Measurements from ENCODE around the gene JARID2. TPM values are rescaled to one million over a fixed set of nuclear protein-coding genes. Genes with fewer than 3 reads are reported as not detected.
"Not testable (repeated sequence)": the region's sequence is repeated elsewhere in the genome, so short reads cannot be mapped to it uniquely, and the experiment has no call there.

The JARID2 gene
- polyA plus RNA-seq, 1 donor = 16.2 TPM

DNA sequence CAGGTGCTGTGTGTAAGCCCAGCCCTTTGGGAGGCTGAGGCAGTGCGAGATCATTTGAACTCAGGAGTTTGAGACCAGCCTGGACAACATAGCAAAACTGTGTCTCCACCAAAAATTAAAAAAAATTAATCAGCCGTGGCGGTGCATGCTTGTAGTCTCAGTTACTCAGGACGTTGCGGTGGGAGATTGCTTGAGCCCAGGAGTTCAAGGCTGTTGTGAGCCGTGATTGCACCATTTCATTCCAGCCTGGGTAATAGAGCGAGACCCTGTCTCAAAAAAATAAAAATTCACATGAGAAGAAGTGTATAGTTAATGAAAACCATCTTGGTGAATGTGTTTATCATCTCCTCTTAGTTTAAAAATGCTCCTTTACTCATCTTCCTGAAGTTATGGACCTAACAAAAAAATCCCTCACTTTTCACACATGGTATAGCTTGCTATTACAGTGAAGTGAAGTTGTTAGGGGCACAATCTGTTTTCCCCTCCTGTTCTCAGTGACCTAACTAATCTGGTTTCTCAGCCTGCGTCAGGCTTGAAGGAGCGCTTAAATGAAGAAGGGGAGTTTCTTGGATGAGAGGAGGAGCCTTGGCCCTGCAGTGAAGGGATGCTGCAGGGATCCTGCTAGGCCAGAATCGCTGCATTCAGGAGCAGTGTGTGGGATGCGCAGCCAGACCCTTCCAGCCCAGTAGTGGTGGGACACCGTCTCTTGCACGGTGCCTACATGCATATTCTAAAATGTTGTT, 45.3 kb downstream of the JARID2 start:
- no peak for DNase-seq

DNA sequence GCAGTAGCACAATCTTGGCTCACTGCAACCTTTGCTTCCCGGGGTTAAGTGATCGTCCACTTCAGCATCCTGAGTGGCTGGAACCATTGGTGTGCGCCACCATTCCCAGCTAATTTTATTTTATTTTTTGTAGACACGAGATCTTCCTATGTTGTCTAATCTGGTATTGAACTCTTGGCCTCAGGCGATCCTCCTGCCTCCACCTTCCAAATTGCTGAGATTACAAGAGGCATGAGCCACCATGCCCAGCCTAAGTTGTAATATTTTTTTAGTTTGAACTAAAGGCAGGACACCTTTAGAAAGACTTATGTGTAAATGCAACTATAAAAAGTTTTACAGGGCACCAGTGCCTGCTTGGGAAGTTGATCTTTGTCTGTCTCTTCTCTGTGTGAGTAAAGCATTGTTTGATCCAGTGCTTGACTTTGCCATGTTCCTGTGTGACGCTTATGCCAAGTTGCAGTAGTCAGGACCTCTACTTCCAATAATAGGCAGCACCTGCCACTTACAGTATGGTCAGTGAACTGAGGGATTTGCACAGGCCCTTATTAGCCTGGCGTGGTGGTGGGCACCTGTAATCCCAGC, 46.9 kb downstream of the JARID2 start:
- no peak for DNase-seq

DNA sequence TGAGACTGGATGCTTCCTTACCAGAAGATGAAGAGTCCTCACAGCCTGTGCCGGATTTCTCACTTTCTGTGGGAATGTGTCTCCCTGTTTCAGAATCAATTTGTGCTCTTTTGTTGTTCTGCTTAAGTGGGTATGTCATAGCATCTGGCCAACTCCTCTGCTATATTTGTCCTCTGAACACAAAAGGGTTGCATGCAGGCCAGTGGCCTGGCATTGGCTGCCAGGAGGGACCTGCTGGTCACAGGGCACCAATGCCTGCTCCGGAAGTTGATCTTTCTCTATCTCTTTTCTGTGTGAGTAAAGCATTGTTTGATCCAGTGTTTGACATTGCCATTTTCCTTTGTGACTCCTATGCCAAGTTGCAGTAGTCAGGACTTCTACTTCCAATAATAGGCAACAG, 47.8 kb downstream of the JARID2 start:
- no peak for DNase-seq

DNA sequence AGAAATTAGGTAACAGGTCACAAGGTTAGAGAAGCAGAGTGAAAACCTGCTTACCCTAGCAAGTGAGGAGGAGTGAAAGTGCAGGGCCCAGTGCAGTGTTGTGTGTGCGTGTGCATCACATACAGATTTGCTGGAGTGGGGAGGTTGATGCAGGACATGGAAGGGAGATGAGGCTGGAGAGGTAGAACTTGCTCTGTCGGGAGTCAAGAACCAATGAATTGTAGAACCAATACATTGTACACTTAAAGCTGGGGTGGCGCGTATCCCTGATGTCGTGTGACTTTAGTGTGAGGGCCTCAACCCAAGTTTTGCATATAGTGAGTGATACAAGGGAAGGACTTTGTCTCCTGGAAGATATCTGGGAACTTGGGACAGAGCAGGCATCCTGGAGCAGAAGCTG, 48.6 kb downstream of the JARID2 start:
- DNase-seq = no peak

DNA sequence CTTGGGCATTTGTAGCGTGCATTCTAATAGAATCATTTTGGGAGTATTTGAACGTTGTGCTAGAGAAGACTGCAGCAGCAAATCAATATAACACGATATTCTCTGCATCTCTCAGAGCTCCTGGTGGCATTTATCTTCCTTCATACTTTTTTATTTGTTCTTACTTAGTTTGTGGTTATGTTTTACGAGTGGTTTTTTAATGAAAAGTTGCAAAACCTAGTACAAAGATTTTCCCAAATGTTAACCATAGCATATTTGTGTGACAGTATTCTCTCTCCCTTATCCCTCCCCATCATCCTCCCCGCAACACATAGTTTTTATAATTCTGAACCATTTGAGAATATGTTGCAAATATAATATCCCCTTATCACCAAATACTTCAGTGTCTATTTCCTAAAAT, 50.4 kb downstream of the JARID2 start:
- no peak for DNase-seq

DNA sequence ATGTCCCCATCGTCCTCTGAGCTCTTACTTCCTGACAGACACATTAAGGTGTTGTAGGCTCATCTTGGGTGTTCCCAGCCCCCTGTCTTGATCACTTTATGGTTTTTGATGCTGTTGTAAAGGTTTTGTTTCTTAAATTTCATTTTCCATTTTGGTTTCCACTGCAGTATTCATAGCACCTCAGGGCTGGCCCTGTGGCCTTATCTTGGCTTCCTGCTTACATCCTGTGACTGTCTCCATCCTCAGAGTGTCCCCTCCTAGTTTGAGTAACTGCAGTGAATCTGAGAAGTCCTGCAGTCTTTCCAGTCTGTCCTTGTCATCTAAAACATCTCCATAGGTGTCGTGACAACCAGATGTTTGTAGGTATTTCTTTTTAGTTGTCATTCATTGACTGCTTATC, 50.9 kb downstream of the JARID2 start:
- DNase-seq = no peak

DNA sequence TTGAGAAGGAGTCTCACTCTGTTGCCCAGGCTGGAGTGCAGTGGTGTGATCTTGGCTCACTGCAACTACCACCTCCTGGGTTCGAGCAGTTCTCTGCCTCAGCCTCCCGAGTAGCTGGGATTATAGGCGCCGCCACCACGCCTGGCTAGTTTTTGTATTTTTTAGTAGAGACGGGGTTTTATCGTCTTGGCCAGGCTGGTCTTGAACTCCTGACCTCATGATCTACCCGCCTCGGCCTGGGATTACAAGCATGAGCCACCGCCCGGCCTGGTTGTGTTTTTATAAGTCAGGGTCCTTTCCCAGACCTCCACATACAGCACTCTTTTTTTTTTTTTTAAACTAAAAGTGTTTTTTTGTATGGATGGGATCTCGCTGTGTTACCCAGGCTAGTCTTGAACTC, 51.3 kb downstream of the JARID2 start:
- not testable (repeated sequence) for DNase-seq

DNA sequence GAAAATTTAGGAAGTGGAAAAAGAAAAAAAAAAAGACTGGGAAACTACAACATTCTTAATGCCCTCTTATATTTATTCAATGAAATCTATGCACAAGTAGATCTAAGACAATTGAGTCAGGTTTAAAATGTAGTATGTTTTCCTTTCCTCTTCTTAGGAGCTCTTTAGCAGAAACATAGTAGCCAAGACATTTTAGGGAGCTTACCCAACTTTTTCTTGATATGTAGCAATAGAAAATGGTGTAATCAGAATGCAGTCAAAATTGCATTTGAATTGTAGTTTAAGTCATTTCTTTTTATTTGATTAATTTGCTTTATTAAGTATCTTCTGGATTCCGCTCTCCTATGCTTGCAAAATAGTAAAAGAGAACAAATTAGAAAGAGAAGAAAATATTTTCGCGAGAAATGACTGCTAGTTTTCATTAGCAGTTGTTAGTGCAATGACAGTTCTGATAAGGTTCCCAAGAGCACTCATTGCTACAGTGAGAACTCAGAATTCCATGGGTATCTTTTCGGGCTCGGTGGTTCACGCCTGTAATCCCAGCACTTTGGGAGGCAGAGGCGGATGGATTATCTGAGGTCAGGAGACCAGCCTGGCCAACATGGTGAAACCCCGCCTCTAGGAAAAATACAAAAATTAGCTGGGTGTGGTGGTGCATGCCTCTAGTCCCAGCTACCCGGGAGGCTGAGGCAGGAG, 52.2 kb downstream of the JARID2 start:
- DNase-seq = no peak

DNA sequence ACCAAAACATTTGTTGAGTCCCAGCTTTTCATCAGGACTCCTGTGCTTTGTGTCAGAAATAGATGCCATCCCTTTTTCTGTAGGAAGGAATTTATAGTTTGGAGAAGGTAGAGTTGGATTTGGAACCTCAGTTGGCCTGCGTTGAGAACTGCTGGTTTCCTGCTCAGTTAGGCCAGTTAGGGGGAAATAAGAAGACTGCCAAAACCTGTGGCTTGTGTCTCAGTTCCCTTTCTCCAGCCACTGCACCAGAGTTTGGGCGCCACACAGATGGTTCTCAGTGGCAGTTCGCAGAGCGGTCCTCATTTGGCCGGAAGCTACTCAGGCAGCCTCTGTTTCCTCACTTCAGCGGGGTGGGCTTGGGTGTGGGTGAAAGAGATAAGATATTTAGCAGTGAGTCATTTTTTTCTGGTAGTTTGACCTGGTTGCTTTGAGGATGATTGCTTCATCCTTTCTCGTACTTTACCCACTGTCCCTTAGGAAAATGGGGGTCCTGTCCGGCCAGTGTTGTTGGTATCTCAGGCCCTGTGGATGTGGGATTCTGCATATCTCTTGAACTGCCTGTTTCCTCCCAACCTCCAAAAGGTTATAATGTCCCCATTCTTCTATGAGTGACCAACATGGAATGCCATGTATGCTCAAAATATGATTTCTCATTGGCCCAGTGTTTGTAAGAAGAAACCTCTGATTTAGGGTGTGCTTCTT, 53.7 kb downstream of the JARID2 start:
- DNase-seq = no peak

DNA sequence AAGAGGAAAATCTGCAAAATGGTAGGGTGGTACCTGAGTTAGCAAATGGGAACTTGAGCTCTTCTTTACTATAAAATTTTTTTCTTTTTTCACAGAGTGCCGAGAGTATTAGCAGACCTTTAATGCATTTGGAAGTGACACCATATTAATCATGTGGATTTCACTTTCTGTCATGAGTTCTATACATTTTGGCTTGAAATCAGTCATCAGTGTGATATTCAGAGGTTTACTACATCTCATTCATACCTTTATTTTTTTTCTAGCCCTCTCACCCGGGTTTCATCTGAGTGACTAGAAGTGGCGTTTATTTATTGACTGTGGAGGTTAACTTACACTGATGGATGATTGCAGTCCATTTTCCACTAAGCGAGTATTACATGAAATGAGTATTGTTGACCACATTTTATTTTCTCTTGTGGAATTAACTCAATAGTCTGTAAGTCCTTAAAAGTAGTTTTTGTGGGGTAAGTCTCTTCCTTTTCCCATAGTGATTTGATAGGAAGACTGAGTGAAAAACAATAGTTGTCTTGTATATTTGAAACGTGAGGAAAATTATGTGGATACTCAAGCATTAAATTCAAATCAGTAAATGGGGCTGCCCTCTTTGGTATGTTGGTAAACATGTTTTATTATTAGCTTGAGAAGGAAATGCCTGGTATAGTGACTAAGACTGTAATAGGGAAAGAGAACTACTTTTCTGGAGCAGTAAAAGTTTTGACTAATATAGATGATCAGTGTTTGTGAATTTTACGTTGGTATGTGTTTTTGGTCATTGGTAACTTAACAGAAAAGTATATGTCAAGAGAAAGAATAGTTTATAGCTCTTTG, 55.5 kb downstream of the JARID2 start:
- DNase-seq = no peak

DNA sequence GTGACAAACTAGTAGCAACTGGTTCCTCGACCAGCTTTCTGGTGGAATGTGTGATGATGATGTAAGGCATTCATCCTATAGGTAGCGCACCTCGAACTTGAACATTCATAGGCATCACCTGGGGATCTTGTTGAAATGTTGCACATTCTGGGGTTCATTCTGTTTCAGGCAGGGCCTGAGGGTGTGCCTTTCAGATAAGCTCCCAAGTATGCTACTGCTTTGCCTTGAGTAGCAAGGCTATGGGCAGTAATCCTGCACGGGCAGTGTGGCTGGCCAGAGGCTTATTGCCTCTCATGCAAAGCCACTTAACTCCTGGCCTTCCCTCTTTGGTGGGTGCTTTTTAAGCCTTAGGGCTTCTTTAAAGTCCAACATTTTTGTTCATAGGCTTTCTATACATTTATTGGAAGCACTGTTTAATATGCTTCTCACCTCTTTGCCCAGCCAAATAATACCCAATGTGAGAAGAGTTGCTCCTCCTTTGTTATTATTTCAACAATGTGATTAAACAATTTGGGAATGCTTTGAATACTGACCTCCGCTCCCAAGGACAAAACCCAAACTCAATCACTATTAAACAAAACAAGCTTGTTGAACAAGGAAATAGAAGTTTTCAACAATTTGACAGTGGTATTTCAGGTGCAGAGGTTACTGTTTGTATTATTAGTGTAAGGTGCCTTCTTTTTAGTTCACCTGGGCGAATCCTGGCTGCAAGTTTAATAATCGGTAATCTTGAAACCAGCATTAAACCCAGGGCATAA, 57.5 kb downstream of the JARID2 start:
- DNase-seq = no peak

DNA sequence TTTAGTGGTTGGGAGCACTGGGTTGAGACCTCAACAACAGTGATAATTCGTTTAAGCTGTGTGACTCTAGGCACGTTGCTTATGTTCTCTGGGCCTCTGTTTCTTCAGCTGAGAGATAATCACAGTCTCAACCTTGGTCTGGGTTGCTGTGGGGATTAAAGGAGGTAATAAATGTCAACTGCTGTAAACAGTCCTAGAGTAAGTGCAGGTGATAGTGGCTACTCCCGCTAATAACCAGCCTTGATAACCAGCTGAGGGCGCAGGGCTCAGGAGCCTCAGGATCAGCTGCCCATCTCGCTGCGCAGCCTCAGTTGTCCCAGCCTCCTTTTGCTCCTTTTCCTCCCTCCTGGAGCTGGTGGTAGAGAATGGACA, 58.0 kb downstream of the JARID2 start:
- DNase-seq = no peak

DNA sequence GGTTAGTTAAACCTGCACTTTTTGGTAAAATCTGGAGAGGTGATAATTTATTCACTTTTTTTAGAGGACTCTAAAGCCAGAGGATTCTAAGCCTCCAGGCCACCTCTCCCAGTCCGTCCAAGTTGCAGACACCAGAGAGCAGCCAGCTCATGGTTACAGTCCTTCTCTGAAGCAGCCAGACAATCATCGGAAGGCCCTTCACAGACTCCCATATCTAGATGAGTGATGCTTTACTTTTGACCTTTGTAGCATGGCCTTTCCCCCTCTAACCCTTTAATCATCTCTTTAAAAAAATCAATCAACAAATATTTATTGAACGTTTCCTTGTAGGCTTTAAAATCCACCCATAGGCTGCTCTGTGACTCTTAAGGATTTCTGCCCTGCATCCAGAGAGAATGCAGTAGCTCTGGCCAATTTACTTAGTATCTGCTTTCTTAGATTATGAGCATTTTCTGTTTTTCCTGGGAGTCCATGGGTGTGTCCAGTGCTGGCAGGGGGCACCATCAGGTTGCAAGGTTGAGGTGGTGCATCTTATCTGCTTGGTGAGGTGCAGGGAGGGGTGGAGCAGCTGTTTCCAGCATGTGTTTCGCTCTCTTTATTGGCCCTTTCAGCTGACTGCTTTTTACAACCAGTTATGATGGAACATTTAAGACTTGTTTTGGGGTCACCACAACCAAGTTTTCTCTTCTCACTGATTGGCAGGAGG, 58.6 kb downstream of the JARID2 start:
- no peak for DNase-seq

DNA sequence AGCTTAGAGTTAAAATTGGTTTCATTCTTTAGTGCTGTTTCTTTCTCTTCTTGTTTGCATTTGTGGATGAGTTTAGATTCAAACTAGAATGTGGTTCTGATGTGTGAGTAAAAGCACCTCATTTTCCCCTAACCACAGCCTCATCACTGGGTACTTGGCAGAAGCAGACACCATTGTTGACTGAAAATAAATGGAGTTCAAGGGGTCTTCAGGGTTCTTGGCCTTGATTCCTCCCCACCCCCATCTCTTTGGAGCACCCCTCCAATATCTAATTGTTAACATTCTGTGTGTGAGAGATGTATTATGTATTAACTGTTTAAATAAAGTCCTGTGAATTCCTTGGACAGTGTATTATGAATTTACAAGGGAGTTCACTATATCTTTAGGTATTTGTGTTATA, 59.6 kb downstream of the JARID2 start:
- no peak for DNase-seq

DNA sequence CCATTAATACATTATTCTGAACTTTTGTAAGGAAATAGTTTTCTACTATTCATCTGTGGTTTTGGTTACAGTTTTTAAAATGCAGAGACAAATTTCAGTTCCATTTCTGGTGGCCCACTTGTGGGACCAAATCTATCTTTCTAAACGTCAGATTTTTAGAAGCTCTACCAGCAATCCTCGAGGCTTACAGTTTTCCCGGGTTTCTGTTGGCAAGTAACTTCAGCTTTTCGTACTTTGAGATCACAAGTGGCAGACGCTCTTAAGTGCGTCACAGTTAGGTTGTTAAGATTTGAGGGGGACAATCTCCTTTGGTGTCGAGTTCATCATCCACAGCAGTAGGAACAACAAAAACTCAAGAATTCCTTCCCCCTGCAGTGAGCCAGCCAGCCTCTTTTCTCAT, 60.0 kb downstream of the JARID2 start:
- DNase-seq = no peak

DNA sequence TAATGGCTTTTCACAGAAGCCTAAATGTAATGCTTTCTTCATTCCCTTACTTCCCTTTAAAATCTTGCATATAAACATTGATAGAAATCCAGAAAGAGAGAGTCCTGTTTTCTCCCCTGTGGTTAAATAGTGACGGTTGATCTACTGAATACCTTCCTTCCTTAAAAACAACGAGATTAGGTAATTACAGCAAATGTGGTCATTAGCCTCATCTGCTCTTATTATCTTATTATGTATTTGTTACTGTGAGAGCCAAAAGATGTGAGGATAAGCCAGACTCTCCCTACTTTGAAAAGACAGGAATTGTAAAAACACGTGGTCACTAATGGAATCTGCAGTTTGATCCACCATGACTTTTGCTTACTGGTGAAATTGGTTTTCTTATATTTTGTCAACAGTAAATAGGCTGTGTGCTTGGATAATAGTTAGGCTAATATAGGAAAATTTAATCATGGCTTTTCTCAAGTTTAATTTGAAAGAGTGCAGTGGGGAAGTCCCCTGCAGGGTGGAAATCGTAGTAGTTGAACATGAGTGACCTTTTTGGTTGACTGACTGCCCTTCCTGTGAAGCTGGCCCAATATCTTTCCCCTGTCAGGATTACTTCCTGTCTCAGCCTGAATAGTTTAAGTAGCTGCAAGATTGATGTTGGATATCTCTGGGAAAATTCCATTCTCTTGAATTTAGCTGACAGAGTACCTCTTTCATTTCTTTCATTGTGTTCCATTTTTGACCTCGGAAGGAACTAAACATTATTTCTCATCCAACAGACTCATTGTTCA, 62.8 kb downstream of the JARID2 start:
- DNase-seq = no peak

DNA sequence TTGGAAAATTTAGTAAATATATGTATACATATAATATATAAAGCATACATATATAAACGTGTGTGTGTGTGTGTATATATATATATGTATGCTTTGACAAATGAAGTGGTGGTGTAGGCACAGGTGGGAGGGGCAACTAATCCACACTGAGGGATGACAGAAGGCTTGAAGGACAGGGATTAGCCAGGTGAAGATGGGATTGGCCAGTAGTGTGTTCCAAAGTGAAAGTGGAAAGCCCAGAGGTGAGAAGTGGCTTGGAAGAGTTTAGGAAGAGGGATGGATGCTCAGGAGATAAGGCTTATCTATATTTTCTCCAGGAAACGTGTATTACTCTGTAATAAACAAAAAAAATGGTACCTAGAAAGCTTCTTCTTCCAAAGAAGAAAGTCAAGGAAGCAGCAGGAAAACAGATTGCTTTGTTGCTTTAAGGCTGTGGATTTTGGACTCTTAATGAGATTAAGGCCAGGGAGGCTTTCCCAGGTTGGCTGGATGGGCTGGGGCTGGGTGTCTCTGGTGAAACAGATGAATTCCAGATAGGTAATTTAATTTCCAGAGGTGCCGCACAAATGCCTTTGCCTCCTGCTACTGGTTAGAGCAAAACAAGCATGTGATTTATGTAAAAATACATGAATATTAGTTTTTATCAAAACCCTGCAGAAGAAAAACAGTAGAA, 63.9 kb downstream of the JARID2 start:
- DNase-seq = no peak

DNA sequence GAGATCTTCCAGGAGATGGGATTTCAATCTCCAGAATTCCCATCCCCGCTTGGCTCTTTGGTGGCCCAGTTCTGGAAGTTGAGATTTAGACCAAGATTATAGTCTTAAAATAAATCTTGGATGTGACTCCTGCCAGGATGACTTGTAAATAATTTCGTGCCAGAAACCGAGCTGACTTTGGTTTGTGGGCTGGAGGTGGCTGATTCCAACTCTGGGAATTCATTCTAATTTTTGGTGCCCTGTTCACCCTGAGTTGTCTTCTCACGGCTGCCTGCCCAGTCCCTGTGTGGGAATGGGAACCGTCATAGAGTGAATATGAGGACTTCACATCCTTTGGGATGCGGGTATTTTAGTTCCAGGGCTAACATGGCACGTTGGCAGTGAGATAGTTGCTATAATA, 64.8 kb downstream of the JARID2 start:
- no peak for DNase-seq

DNA sequence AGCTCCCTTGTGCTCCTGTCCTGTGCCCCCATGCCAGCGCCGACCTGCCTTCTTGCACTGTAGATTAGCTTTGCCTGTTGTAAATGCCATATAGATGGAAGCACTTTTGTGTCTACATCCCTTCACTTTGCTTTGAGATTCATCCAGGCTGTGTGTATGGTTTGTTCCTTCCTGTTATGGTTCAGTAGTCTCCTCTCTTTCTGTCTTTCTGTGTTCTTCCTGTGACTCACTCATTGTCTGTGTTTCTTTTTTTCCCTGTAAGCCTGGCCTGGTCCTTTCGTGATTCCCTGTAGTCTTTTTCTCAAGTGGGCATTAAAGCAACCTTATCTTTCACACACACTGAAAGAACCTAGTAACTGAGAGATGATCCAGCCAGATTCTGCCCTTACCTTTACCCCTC, 66.6 kb downstream of the JARID2 start:
- DNase-seq = no peak

DNA sequence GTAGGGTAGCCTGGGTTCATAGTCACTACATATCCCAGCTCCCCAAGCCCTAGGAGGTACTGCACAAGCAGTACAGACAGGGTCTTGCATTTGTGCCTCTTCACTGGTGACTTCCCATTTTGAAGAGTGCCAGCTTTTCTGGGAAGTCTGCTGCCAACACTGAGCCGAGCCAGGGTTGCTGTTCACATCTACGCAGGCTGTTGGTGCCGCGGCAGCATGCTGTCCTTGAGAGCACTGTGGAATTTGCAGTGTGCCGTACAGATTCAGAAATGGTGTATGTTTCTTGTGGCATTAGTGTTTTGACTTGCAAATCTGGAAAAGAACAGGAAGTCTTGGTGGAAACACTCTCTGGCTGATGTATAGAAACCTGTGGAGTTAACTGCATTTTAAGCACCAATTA, 67.5 kb downstream of the JARID2 start:
- no peak for DNase-seq

Data from hindlimb muscle (tissue), 1 donor.